Neural crest cell (in vitro differentiated cells): ENCODE measurements around the gene PYGO1. TPM values are rescaled to one million over a fixed set of nuclear protein-coding genes. Genes with fewer than 3 reads are reported as not detected.

ENCODE experiments used
- DNase-seq: peaks from one replicate; pipeline ENCODE4 v3.0.0; 2021; ENCODE audit warnings: low read depth, mixed read lengths, low spot score
- H3K27ac Mint-ChIP-seq: one replicate; pipeline ENCODE4 v1.8.0; 2021; ENCODE audit warnings: mild to moderate bottlenecking, mixed read lengths; ENCODE audit not compliant: unreplicated experiment
- H3K27me3 Mint-ChIP-seq: 2 replicates; pipeline ENCODE4 v1.8.0; 2021; ENCODE audit warnings: low read depth, mild to moderate bottlenecking, mixed read lengths
- H3K36me3 Mint-ChIP-seq: 2 replicates; pipeline ENCODE4 v1.8.0; 2021; ENCODE audit warnings: low read depth, mild to moderate bottlenecking, mixed read lengths
- H3K4me1 Mint-ChIP-seq: 2 replicates; pipeline ENCODE4 v1.8.0; 2021; ENCODE audit warnings: mixed read lengths
- H3K4me3 Mint-ChIP-seq: one replicate; pipeline ENCODE4 v1.8.0; 2021; ENCODE audit warnings: mild to moderate bottlenecking, mixed read lengths
- H3K9me3 Mint-ChIP-seq: 2 replicates; pipeline ENCODE4 v1.8.0; 2021; ENCODE audit warnings: mixed read lengths
- CTCF ChIP-seq: fragments of 200-600 bp; sonication (generic); conservative IDR thresholded peaks from 2 replicates; pipeline ENCODE4 v1.5.0; 2021; ENCODE audit warnings: antibody characterized with exemption, mild to moderate bottlenecking
- total RNA-seq: library from RNA; stranded (reverse); gene quantifications from 2 replicates; pipeline ENCODE4 v1.2.1, GENCODE V29; 2021

PYGO1 gene
- total RNA-seq, 1 donor from 2014 or later = 32.2 TPM

- Mint-ChIP-seq H3K4me1 (no peaks in the 10 kb centered on the region), H3K4me3 (no peak overlapping the region), H3K27me3 (no peaks in the 10 kb centered on the region), H3K9me3 (peaks cover 11% of the 10 kb centered on the region), H3K36me3 (peaks cover 5% of the 10 kb centered on the region), H3K27ac (no peak overlapping the region)
- TF ChIP-seq CTCF = peak; percentile 55
- DNase-seq = no peak
These were observed 69.5 kb downstream of the PYGO1 start for GRCh38 chr15:55518641-55519040.

GRCh38 chr15:55518009-55518408, 70.1 kb downstream of the PYGO1 start:
- no peak overlapping the region for H3K4me3 Mint-ChIP-seq
- DNase-seq = no peak
- H3K9me3 Mint-ChIP-seq = peaks cover 7% of the 10 kb centered on the region
- peaks cover under 1% of the 10 kb centered on the region for H3K36me3 Mint-ChIP-seq
- TF ChIP-seq CTCF = no peak
- H3K27me3 Mint-ChIP-seq = no peaks in the 10 kb centered on the region
- peaks cover 3% of the 10 kb centered on the region for H3K4me1 Mint-ChIP-seq
- H3K27ac Mint-ChIP-seq = no peak overlapping the region

GRCh38 chr15:55515991-55516776, 72.0 kb downstream of the PYGO1 start:
- Mint-ChIP-seq H3K4me1 (peaks cover 5% of the 10 kb centered on the region), H3K27ac (no peak overlapping the region), H3K4me3 (no peak overlapping the region), H3K36me3 (no peaks in the 10 kb centered on the region), H3K9me3 (peaks cover 4% of the 10 kb centered on the region), H3K27me3 (no peaks in the 10 kb centered on the region)
- no peak for TF ChIP-seq CTCF
- DNase-seq = no peak

GRCh38 chr15:55515491-55515890, 72.7 kb downstream of the PYGO1 start:
- peaks cover 5% of the 10 kb centered on the region for H3K4me1 Mint-ChIP-seq

GRCh38 chr15:55514414-55514850, 73.7 kb downstream of the PYGO1 start:
- no peaks in the 10 kb centered on the region for H3K27me3 Mint-ChIP-seq
- no peak overlapping the region for H3K27ac Mint-ChIP-seq
- no peaks in the 10 kb centered on the region for H3K36me3 Mint-ChIP-seq
- no peaks in the 10 kb centered on the region for H3K9me3 Mint-ChIP-seq
- no peak for TF ChIP-seq CTCF
- no peak overlapping the region for H3K4me3 Mint-ChIP-seq
- no peak for DNase-seq
- H3K4me1 Mint-ChIP-seq = peaks cover 5% of the 10 kb centered on the region

More at GRCh38 chr15:55515491-55515890, 72.7 kb downstream of the PYGO1 start:
- DNase-seq = no peak
- Mint-ChIP-seq H3K27ac (no peak overlapping the region), H3K27me3 (no peaks in the 10 kb centered on the region), H3K4me3 (no peak overlapping the region), H3K36me3 (no peaks in the 10 kb centered on the region), H3K9me3 (no peaks in the 10 kb centered on the region)
- TF ChIP-seq CTCF = no peak
